Adrenal gland (tissue), 5 donors: ENCODE results near the gene CREB5.

ENCODE experiments used
- CTCF ChIP-seq, 6 experiments: fragments of 450-650 bp in 4 of 6; fragments of 200-600 bp in 2 of 6; sonication (generic) in 1 of 6; IDR thresholded peaks; 1 replicate in 5 of 6; 2 replicates in 1 of 6; pipeline versions ENCODE4 v1.5.1 to v1.8.0; 2016 to 2021; ENCODE audit warnings: antibody characterized with exemption in 6 of 6, mild to moderate bottlenecking in 2 of 6, moderate library complexity in 1 of 6
- POLR2A ChIP-seq, 2 donors: fragments of 450-650 bp; IDR thresholded peaks; one replicate each; pipeline ENCODE4 v1.6.1; 2017; ENCODE audit warnings: antibody characterized with exemption in 2 of 2, mild to moderate bottlenecking in 2 of 2, moderate library complexity in 1 of 2
- donor health status: DM: no; HTN: no; CAD: no.

GRCh38 chr7:28649189-28649588, 236.9 kb downstream of the CREB5 start:
- TF ChIP-seq CTCF (IDR thresholded peaks at IDR 0.05) (no peak), POLR2A (IDR thresholded peaks at IDR 0.05) (no peak)
